Gastroesophageal sphincter (tissue), 4 donors: ENCODE measurements around the gene COPS7A. TPM values are rescaled to one million over a fixed set of nuclear protein-coding genes. Genes with fewer than 3 reads are reported as not detected.

Source experiments
- ATAC-seq: fragments of 150-250 bp; one replicate; pipeline ENCODE4 v1.9.1; 2016; ENCODE audit warnings: mild to moderate bottlenecking, moderate library complexity
- H3K27ac ChIP-seq, 4 donors: fragments of 200-600 bp; sonication (generic) in 3 of 4; 1 replicate in 3 of 4; 2 replicates in 1 of 4; pipeline ENCODE4 v1.5.1; 2016 to 2019
- H3K27me3 ChIP-seq: fragments of 200-600 bp; sonication (generic); one replicate; pipeline ENCODE4 v1.5.1; 2019
- H3K36me3 ChIP-seq, 2 donors: fragments of 200-600 bp; sonication (generic); one replicate each; pipeline ENCODE4 v1.5.1; 2019; ENCODE audit warnings: control low read depth in 1 of 2
- H3K4me1 ChIP-seq, 3 donors: fragments of 200-600 bp; sonication (generic); 1 replicate in 2 of 3; 2 replicates in 1 of 3; pipeline ENCODE4 v1.5.1; 2016 to 2019; ENCODE audit warnings: control low read depth in 2 of 3
- H3K4me3 ChIP-seq, 2 donors: fragments of 200-600 bp; sonication (generic); one replicate each; pipeline ENCODE4 v1.5.1; 2019; ENCODE audit warnings: mild to moderate bottlenecking in 1 of 2, moderate library complexity in 1 of 2
- H3K9me3 ChIP-seq, 3 donors: fragments of 200-600 bp; sonication (generic); one replicate each; pipeline ENCODE4 v1.5.1; 2017 to 2019; ENCODE audit warnings: control low read depth in 2 of 3
- EP300 ChIP-seq: sonication (generic); formaldehyde crosslinking; IDR thresholded peaks from one replicate; pipeline ENCODE4 v1.6.1; 2017; ENCODE audit warnings: antibody characterized with exemption, mild to moderate bottlenecking
- POLR2A ChIP-seq, 2 donors: fragments of 450-650 bp; IDR thresholded peaks; one replicate each; pipeline ENCODE4 v1.6.1; 2017; ENCODE audit warnings: antibody characterized with exemption in 2 of 2, mild to moderate bottlenecking in 2 of 2, moderate library complexity in 1 of 2
- POLR2AphosphoS5 ChIP-seq: sonication (generic); formaldehyde crosslinking; IDR thresholded peaks from one replicate; pipeline ENCODE4 v1.6.1; 2017; ENCODE audit warnings: antibody characterized with exemption
- WGBS, 2 donors: methylation state at CpG; one replicate each; pipeline ENCODE4 v1.1.5; 2018; ENCODE audit warnings: low coverage in 1 of 2; 5-methylcytosine and 5-hydroxymethylcytosine counted together
- total RNA-seq, 4 donors: library from RNA; depleted of rRNA; stranded (reverse); fragments of >200 nt; gene quantifications; one replicate each; pipeline ENCODE4 v1.1.0, GENCODE V29; 2016
- TF ChIP-seq, protein P1 (sequence below), 4 experiments: fragments of 200-600 bp in 2 of 4; fragments of 450-650 bp in 2 of 4; sonication (generic) in 1 of 4; IDR thresholded peaks; one replicate each; pipeline ENCODE4 v1.5.1; 2017 to 2019; ENCODE audit warnings: antibody characterized with exemption in 4 of 4, mild to moderate bottlenecking in 2 of 4, moderate library complexity in 2 of 4

COPS7A gene
- total RNA-seq, 4 donors from 2014 or later = 54.4 to 69.5 (median 55.4) TPM

DNA sequence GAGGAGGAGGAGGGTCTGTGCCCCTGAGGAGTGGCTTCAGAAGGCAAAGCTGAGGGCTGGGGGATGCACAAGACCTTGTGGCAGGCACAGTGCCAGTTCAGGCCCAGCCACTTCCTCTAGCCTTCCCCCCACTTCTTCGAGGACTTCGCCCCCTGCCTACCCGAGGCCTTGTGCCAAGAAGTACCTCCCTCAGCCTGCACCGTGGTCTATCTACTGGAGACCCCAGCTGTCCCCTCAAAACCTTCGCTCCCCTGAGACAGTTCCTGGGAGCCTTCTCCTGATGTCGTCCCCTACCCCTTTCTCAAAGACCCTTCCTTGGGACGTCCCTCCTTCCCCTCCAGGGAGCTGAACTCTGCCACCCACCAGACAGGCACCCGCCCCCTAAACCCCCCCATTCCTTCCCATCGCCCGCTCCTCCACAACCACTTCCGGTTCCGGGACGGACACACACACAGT lies 35.3 kb upstream of the COPS7A start:
- Histone ChIP-seq H3K36me3 (peaks cover 0 to 19% of the 10 kb centered on the region in 2 donors), H3K4me3 (peak overlapping the region; percentile 80 to 84), H3K27me3 (no peaks in the 10 kb centered on the region), H3K27ac (peak overlapping the region; percentile 95 to 99 (median 99)), H3K4me1 (peaks cover 7 to 62% (median 17%) of the 10 kb centered on the region in 3 donors), H3K9me3 (no peaks in the 10 kb centered on the region)
- WGBS, 2 donors = 0 to 7% methylated on average over 3 to 12 of the region's 13 CpGs
- TF ChIP-seq POLR2AphosphoS5 (no peak), EP300 (no peak), POLR2A (IDR thresholded peaks at IDR 0.05) (no peak)
- TF ChIP-seq, protein P1, sequence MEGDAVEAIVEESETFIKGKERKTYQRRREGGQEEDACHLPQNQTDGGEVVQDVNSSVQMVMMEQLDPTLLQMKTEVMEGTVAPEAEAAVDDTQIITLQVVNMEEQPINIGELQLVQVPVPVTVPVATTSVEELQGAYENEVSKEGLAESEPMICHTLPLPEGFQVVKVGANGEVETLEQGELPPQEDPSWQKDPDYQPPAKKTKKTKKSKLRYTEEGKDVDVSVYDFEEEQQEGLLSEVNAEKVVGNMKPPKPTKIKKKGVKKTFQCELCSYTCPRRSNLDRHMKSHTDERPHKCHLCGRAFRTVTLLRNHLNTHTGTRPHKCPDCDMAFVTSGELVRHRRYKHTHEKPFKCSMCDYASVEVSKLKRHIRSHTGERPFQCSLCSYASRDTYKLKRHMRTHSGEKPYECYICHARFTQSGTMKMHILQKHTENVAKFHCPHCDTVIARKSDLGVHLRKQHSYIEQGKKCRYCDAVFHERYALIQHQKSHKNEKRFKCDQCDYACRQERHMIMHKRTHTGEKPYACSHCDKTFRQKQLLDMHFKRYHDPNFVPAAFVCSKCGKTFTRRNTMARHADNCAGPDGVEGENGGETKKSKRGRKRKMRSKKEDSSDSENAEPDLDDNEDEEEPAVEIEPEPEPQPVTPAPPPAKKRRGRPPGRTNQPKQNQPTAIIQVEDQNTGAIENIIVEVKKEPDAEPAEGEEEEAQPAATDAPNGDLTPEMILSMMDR (IDR thresholded peaks at IDR 0.05) = no peak
- ATAC-seq = no peak

DNA sequence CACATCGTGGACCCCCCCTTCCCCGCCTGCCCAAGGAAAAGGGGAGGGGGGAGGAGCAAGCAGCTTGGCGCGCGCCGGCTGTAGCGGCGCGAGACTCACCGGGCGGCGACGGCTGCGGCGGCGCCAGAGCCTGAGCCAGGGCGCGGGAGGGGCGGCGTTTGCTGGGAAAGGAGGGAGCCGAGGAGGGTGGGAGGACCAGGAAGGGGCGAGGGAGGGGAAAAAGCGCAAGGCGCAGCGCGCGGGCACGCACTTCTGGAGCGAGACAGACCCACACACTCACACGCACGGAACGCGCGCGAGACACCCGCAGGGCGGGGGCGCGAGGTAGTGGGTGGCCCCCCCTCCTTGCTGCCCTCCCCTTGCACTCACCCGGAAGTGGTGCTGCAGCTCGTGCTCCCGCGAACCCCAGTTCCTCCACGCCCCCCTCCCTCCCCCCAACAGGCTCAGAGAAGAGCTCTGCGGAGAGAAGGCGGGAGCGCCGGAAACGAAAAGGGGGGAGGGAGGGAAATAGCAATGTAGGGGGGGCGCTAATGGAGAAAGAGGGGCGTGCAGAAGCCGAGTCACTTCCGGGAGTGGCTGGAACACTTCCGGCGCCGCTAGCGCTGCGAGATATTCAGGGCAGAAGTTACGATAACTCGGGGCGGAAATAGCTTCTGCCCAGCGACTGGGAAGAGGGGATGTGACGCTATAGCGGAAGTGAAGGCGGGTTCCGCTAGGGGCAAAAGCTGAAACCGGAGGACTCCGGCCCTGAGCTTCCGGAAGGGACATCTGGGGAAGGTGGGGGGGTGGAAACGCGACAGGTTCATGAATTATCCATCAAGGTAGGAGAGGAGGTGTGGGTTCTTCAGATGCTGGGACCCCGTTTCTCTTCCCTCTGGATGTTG lies 34.6 kb upstream of the COPS7A start, which contains the start of gene ZNF384:
Gene ZNF384 (minus strand): TSS at position 377 of the 884 bp plus-strand sequence. CDS start 9,855 bp downstream, outside the sequence.
- TF ChIP-seq POLR2AphosphoS5 (peak; percentile 67), EP300 (no peak), POLR2A (IDR thresholded peaks at IDR 0.05) (peak; percentile 60 to 71)
- TF ChIP-seq, protein P1 (IDR thresholded peaks at IDR 0.05) = peak in 3 of 4 experiments; percentile 11 to 66 (median 59)
- Histone ChIP-seq H3K4me1 (peaks cover 7 to 55% (median 17%) of the 10 kb centered on the region in 3 donors), H3K36me3 (peaks cover 0 to 15% of the 10 kb centered on the region in 2 donors), H3K27ac (peak within 1 kb of the TSS; percentile 95 to 99 (median 99)), H3K9me3 (no peaks in the 10 kb centered on the region), H3K4me3 (peak within 1 kb of the TSS; percentile 80 to 84), H3K27me3 (peaks cover under 1% of the 10 kb centered on the region)
- WGBS, 2 donors = 0% methylated on average over 10 to 25 of the region's 72 CpGs
- ATAC-seq = peak; percentile 95

DNA sequence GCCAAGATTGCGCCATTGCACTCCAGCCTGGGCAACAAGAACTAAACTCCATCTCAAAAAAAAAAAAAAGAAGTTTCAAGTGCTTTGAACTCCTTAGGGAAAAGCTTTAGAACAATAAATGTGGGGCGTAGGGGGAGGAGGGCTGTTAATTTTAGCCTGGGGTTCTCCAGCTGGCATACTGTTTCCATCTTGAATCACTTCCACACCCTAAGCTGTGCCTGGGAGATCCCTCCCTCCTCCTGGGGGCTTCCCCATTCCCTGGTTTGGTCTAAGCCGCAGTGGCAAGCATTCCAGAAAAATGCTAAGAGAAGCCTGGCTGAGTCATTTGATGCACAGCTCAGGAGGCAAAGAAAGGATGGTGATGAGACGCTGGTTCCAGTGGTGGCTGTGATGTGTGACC lies 32.4 kb upstream of the COPS7A start:
- TF ChIP-seq EP300 (no peak), POLR2A (IDR thresholded peaks at IDR 0.05) (no peak), POLR2AphosphoS5 (no peak)
- TF ChIP-seq, protein P1 (IDR thresholded peaks at IDR 0.05) = no peak
- Histone ChIP-seq H3K27me3 (peaks cover 23% of the 10 kb centered on the region), H3K4me1 (peaks cover 7 to 36% (median 17%) of the 10 kb centered on the region in 3 donors), H3K27ac (no peak overlapping the region), H3K9me3 (no peaks in the 10 kb centered on the region), H3K36me3 (peaks cover 0 to 5% of the 10 kb centered on the region in 2 donors), H3K4me3 (no peak overlapping the region)
- WGBS, 2 donors = 67 to 68% methylated on average over 4 of the region's 4 CpGs
- ATAC-seq = no peak

DNA sequence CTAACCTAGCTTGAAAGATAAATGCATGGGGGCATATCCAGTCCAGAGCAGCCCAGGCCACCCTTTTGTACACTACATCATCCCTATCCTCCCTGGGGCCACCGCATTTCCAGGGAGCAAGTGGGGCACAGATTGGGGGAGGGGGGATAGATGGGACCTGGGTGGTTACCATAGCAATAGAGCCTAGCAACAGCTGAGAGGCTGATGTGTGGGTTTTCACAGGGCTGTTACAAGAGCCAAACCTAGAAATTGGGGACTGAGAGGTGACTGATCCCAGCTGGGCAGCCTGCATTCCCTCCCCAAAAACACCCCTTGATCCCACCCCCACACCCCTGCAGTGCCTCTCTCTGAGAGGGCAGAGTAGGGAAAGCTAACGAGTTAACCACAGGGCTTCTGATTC lies 31.0 kb upstream of the COPS7A start:
- peaks cover 0 to 5% of the 10 kb centered on the region in 2 donors for H3K36me3 ChIP-seq
- ATAC-seq = no peak
- peaks cover 37% of the 10 kb centered on the region for H3K27me3 ChIP-seq
- peaks cover 2 to 21% (median 6%) of the 10 kb centered on the region in 3 donors for H3K4me1 ChIP-seq
- H3K9me3 ChIP-seq = no peaks in the 10 kb centered on the region
- TF ChIP-seq EP300 = no peak
- TF ChIP-seq, protein P1 (IDR thresholded peaks at IDR 0.05) = no peak
- H3K4me3 ChIP-seq = no peak overlapping the region
- H3K27ac ChIP-seq = no peak overlapping the region
- WGBS, 2 donors = 56 to 67% methylated on average over 1 of the region's 2 CpGs
